C4-2B (cell line): Measurements from ENCODE around the gene UBE2Z.

ENCODE experiments used
- H3K27ac ChIP-seq: fragments of 450-650 bp; 2 replicates; pipeline ENCODE4 v1.5.1; 2017
- CTCF ChIP-seq: fragments of 450-650 bp; conservative IDR thresholded peaks from 2 replicates; pipeline ENCODE4 v1.5.1; 2017; ENCODE audit warnings: mild to moderate bottlenecking
- ZFX ChIP-seq: fragments of 450-650 bp; IDR thresholded peaks from 2 replicates; pipeline ENCODE4 v1.6.1; 2017

UBE2Z gene

GRCh38 chr17:48908047-48908843 lies at the start of gene UBE2Z:
UBE2Z (plus strand) TSS chr17:48908407; CDS start chr17:48908504, 97 bp downstream.
- peak; percentile 69 for TF ChIP-seq ZFX
- TF ChIP-seq CTCF: peak; percentile 70; the same call in 1 of the 2 replicates
- peak within 1 kb of the TSS; percentile 90 for H3K27ac ChIP-seq

GRCh38 chr17:48860034-48860433 lies 48.2 kb upstream of the UBE2Z start:
- TF ChIP-seq ZFX: no peak
- TF ChIP-seq CTCF: no peak; the same call in 1 of the 2 replicates
- H3K27ac ChIP-seq: no peak overlapping the region

- no peak overlapping the region for H3K27ac ChIP-seq
- TF ChIP-seq ZFX: no peak
Measured at GRCh38 chr17:48860456-48860855, 47.8 kb upstream of the UBE2Z start.

- no peak for TF ChIP-seq ZFX
- no peak for TF ChIP-seq CTCF
- H3K27ac ChIP-seq: no peak overlapping the region
Measured at GRCh38 chr17:48868916-48869500, 39.2 kb upstream of the UBE2Z start.

- no peak for TF ChIP-seq CTCF
- no peak for TF ChIP-seq ZFX
Measured at GRCh38 chr17:48869821-48870318, 38.3 kb upstream of the UBE2Z start.

GRCh38 chr17:48871035-48871550 lies 37.1 kb upstream of the UBE2Z start:
- TF ChIP-seq ZFX: no peak
- no peak for TF ChIP-seq CTCF

More at GRCh38 chr17:48869821-48870318, 38.3 kb upstream of the UBE2Z start:
- no peak overlapping the region for H3K27ac ChIP-seq

GRCh38 chr17:48871551-48872351 lies 36.5 kb upstream of the UBE2Z start:
- TF ChIP-seq CTCF: no peak
- TF ChIP-seq ZFX: no peak
- H3K27ac ChIP-seq: 0 out of 2 replicates have a peak overlapping the region, but pooled peaks have one; percentile 4

More at GRCh38 chr17:48871035-48871550, 37.1 kb upstream of the UBE2Z start:
- no peak overlapping the region for H3K27ac ChIP-seq

GRCh38 chr17:48872409-48872808 lies 35.8 kb upstream of the UBE2Z start:
- 0 out of 2 replicates have a peak overlapping the region, but pooled peaks have one; percentile 4 for H3K27ac ChIP-seq
